ENCODE data around the gene RIC3. TPM values are rescaled to one million over a fixed set of nuclear protein-coding genes. Genes with fewer than 3 reads are reported as not detected.

RIC3 gene
- total and polyA plus RNA-seq, 10 donors: 11.6 to 32.7 (median 23.3) TPM

GRCh38 chr11:8090756-8091155, 78.1 kb downstream of the RIC3 start:
- Histone ChIP-seq H3K4me1 (peaks cover 0 to 6% (median 0%) of the 10 kb centered on the region in 6 donors), H3K4me3 (no peak overlapping the region), H3K36me3 (no peaks in the 10 kb centered on the region), H3K9me3 (no peaks in the 10 kb centered on the region), H3K27me3 (replicated peaks in 1 of 7) (peaks cover 0 to 20% (median 0%) of the 10 kb centered on the region in 7 donors), H3K27ac (no peak overlapping the region)
- 44 to 53% (median 48%) methylated on average over 5 of the region's 5 CpGs for WGBS, 5 donors
- intact Hi-C loops (cut with DNase I; ENCODE audit: low total_unique reads): loop anchor here (10.0 kb wide), 1 partner anchor 56 kb away; no protein-coding TSS in a partner anchor
- TF ChIP-seq POLR2AphosphoS5 (IDR thresholded peaks at IDR 0.05) (no peak), CTCF (IDR thresholded peaks at IDR 0.05 in 8 of 11, conservative IDR thresholded peaks at IDR 0.05 in 3 of 11) (peak in 5 of 11 experiments; percentile 18 to 47 (median 32))
- DNase-seq: peak; percentile 24

GRCh38 chr11:8089791-8090510, 78.9 kb downstream of the RIC3 start:
- TF ChIP-seq POLR2A (IDR thresholded peaks at IDR 0.05) (no peak), CTCF (IDR thresholded peaks at IDR 0.05 in 8 of 11, conservative IDR thresholded peaks at IDR 0.05 in 3 of 11) (no peak), POLR2AphosphoS5 (IDR thresholded peaks at IDR 0.05) (no peak)
- Histone ChIP-seq H3K4me1 (peaks cover 0 to 6% (median 0%) of the 10 kb centered on the region in 6 donors), H3K4me3 (no peak overlapping the region), H3K36me3 (no peaks in the 10 kb centered on the region), H3K27ac (no peak overlapping the region), H3K9me3 (no peaks in the 10 kb centered on the region), H3K27me3 (replicated peaks in 1 of 7) (peaks cover 0 to 29% (median 0%) of the 10 kb centered on the region in 7 donors)
- intact Hi-C loops (cut with DNase I; ENCODE audit: low total_unique reads): loop anchor here (10.0 kb wide), 1 partner anchor 55 kb away; no protein-coding TSS in a partner anchor
- peak; percentile 68 for DNase-seq
- WGBS, 5 donors: 87 to 100% (median 92%) methylated on average over 1 to 17 of the region's 17 CpGs

GRCh38 chr11:8087756-8088155, 81.1 kb downstream of the RIC3 start:
- peak; percentile 49 for DNase-seq
- intact Hi-C loops (cut with DNase I; ENCODE audit: low total_unique reads): no loop called here
- peaks cover 0 to 4% (median 0%) of the 10 kb centered on the region in 6 donors for H3K4me1 ChIP-seq
- no peaks in the 10 kb centered on the region for H3K36me3 ChIP-seq
- TF ChIP-seq CTCF (IDR thresholded peaks at IDR 0.05 in 8 of 11, conservative IDR thresholded peaks at IDR 0.05 in 3 of 11) (no peak), POLR2AphosphoS5 (IDR thresholded peaks at IDR 0.05) (no peak)
- H3K27ac ChIP-seq: no peak overlapping the region
- H3K27me3 ChIP-seq (replicated peaks in 1 of 7): peaks cover 0 to 48% (median 3%) of the 10 kb centered on the region in 7 donors
- H3K9me3 ChIP-seq: no peaks in the 10 kb centered on the region
- 70 to 79% (median 78%) methylated on average over 2 to 3 of the region's 3 CpGs for WGBS, 5 donors
- no peak overlapping the region for H3K4me3 ChIP-seq

- no peak for TF ChIP-seq POLR2AphosphoS5 (IDR thresholded peaks at IDR 0.05)
- TF ChIP-seq POLR2A (IDR thresholded peaks at IDR 0.05): no peak
- TF ChIP-seq CTCF (IDR thresholded peaks at IDR 0.05 in 8 of 11, conservative IDR thresholded peaks at IDR 0.05 in 3 of 11): no peak
- Histone ChIP-seq H3K27ac (no peak overlapping the region), H3K27me3 (replicated peaks in 1 of 7) (peaks cover 0 to 54% (median 4%) of the 10 kb centered on the region in 7 donors), H3K9me3 (no peaks in the 10 kb centered on the region), H3K4me3 (no peak overlapping the region), H3K4me1 (peaks cover 0 to 1% (median 0%) of the 10 kb centered on the region in 6 donors), H3K36me3 (no peaks in the 10 kb centered on the region)
- intact Hi-C loops (cut with DNase I; ENCODE audit: low total_unique reads): no loop called here
- peak; percentile 54 for DNase-seq
- WGBS, 5 donors: 80 to 88% (median 85%) methylated on average over 4 of the region's 4 CpGs
Measured at GRCh38 chr11:8087185-8087584, 81.6 kb downstream of the RIC3 start.
